Caco-2 (cell line): ENCODE results near the gene UNC5B. TPM values are rescaled to one million over a fixed set of nuclear protein-coding genes. Genes with fewer than 3 reads are reported as not detected.

ENCODE experiments used
- BruUV-seq: library from RNA; stranded (reverse); fragments of 400-500 nt; replicated peaks from 2 replicates; lab custom pipeline; 2021; lab: Mats Ljungman, UMichigan
- CTCF ChIA-PET: fragments of 300-600 bp; sonication (Branson Sonifier 250); formaldehyde crosslinking; loops from one replicate; lab custom pipeline; 2022; ENCODE audit warnings: antibody characterized with exemption; lab: Charles Lee
- POLR2A ChIA-PET: fragments of 300-600 bp; sonication (Branson Sonifier 250); formaldehyde crosslinking; loops from one replicate; lab custom pipeline; 2022; ENCODE audit warnings: antibody characterized with exemption; lab: Charles Lee
- DNase-seq, 2 experiments: peaks; one replicate each; pipeline versions ENCODE4 v3.0.0 to v3.0.0-alpha.2; 2020 to 2022
- H3K27me3 ChIP-seq: replicated peaks from 2 replicates; pipeline ENCODE4 v1.6.0; 2011; ENCODE audit warnings: low read length; ENCODE audit not compliant: control insufficient read depth, insufficient read depth
- H3K36me3 ChIP-seq: 2 replicates; pipeline ENCODE4 v1.5.1; 2011; ENCODE audit warnings: low read length; ENCODE audit not compliant: control insufficient read depth, insufficient read depth
- H3K4me1 ChIP-seq: fragments of 250-450 bp; sonication (Bioruptor Pico); 2 replicates; pipeline ENCODE4 v1.5.1; 2020; ENCODE audit warnings: mild to moderate bottlenecking
- H3K4me3 ChIP-seq: 2 replicates; pipeline ENCODE4 v1.5.1; 2011; ENCODE audit warnings: low read depth, mild to moderate bottlenecking, control low read depth, low read length
- H3K9me3 ChIP-seq: fragments of 250-450 bp; sonication (Bioruptor Pico); 2 replicates; pipeline ENCODE4 v1.5.1; 2020; ENCODE audit warnings: mild to moderate bottlenecking, moderate library complexity
- H3K27ac Mint-ChIP-seq: one replicate; pipeline ENCODE4 v1.8.0; 2022; ENCODE audit warnings: mixed read lengths; ENCODE audit not compliant: unreplicated experiment
- H3K27me3 Mint-ChIP-seq: one replicate; pipeline ENCODE4 v1.8.0; 2022; ENCODE audit warnings: mixed read lengths; ENCODE audit not compliant: insufficient read depth, unreplicated experiment
- H3K36me3 Mint-ChIP-seq: one replicate; pipeline ENCODE4 v1.8.0; 2022; ENCODE audit warnings: mild to moderate bottlenecking, mixed read lengths; ENCODE audit not compliant: insufficient read depth, unreplicated experiment
- H3K4me1 Mint-ChIP-seq: one replicate; pipeline ENCODE4 v1.8.0; 2022; ENCODE audit warnings: low read depth, mixed read lengths; ENCODE audit not compliant: unreplicated experiment
- H3K4me3 Mint-ChIP-seq: one replicate; pipeline ENCODE4 v1.8.0; 2022; ENCODE audit warnings: mild to moderate bottlenecking, moderate library complexity, mixed read lengths; ENCODE audit not compliant: unreplicated experiment
- H3K9me3 Mint-ChIP-seq: one replicate; pipeline ENCODE4 v1.8.0; 2022; ENCODE audit warnings: mixed read lengths; ENCODE audit not compliant: unreplicated experiment
- CTCF ChIP-seq, 2 experiments: fragments of 200-600 bp in 1 of 2; IDR thresholded peaks; 1 replicate in 1 of 2; 2 replicates in 1 of 2; pipeline versions ENCODE4 v1.5.1 to v1.8.0; 2011 to 2022; ENCODE audit warnings: antibody characterized with exemption in 1 of 2, control low read depth in 1 of 2, inconsistent platforms in 1 of 2, low read depth in 1 of 2, low read length in 1 of 2, mild to moderate bottlenecking in 1 of 2, moderate library complexity in 1 of 2; ENCODE audit not compliant: insufficient read depth in 1 of 2, severe bottlenecking in 1 of 2, unreplicated experiment in 1 of 2
- intact Hi-C: fragments of 100-400 bp; cut with micrococcal nuclease; formaldehyde crosslinking; loops from one replicate; pipeline ENCODE4 v1.10.0; 2022; ENCODE audit not compliant: unreplicated experiment
- total RNA-seq: library from RNA; stranded (reverse); gene quantifications from 2 replicates; pipeline ENCODE4 v1.2.3, GENCODE V29; 2022

The UNC5B gene
- total RNA-seq, 1 experiment from 2014 or later, result 22.4 TPM

- BruUV-seq, result no TSS peak
- Mint-ChIP-seq H3K27ac (no peak overlapping the region), H3K9me3 (no peaks in the 10 kb centered on the region), H3K4me1 (peaks cover 7% of the 10 kb centered on the region), H3K36me3 (no peaks in the 10 kb centered on the region), H3K4me3 (no peak overlapping the region), H3K27me3 (no peaks in the 10 kb centered on the region)
- no peak for TF ChIP-seq CTCF (IDR thresholded peaks at IDR 0.05; ENCODE audit: insufficient read depth in 1 of 2, low read depth in 1 of 2, low read length in 1 of 2, severe bottlenecking in 1 of 2, unreplicated experiment in 1 of 2)
- peaks cover 20% of the 10 kb centered on the region for H3K4me1 ChIP-seq
- H3K4me3 ChIP-seq, result no peak overlapping the region
- ChIA-PET POLR2A (no interaction called here), CTCF (no interaction called here)
- DNase-seq, result no peak
- no peaks in the 10 kb centered on the region for H3K36me3 ChIP-seq
- no peaks in the 10 kb centered on the region for H3K27me3 ChIP-seq
- no peaks in the 10 kb centered on the region for H3K9me3 ChIP-seq
- intact Hi-C loops, result no loop called here
Measured at GRCh38 chr10:71294091-71294561, 81.8 kb downstream of the UNC5B start.

GRCh38 chr10:71294856-71295255 lies 82.5 kb downstream of the UNC5B start:
- Histone ChIP-seq H3K9me3 (no peaks in the 10 kb centered on the region), H3K36me3 (no peaks in the 10 kb centered on the region), H3K4me1 (peaks cover 16% of the 10 kb centered on the region), H3K4me3 (no peak overlapping the region), H3K27me3 (no peaks in the 10 kb centered on the region)
- POLR2A ChIA-PET, result no interaction called here
- intact Hi-C loops, result no loop called here
- Mint-ChIP-seq H3K4me3 (no peak overlapping the region), H3K36me3 (peaks cover 6% of the 10 kb centered on the region), H3K9me3 (no peaks in the 10 kb centered on the region), H3K27ac (no peak overlapping the region), H3K4me1 (peaks cover 7% of the 10 kb centered on the region), H3K27me3 (no peaks in the 10 kb centered on the region)
- CTCF ChIA-PET, result no interaction called here
- no peak for DNase-seq
- no TSS peak for BruUV-seq
- TF ChIP-seq CTCF (IDR thresholded peaks at IDR 0.05; ENCODE audit: insufficient read depth in 1 of 2, low read depth in 1 of 2, low read length in 1 of 2, severe bottlenecking in 1 of 2, unreplicated experiment in 1 of 2), result no peak

GRCh38 chr10:71295641-71296040 lies 83.3 kb downstream of the UNC5B start:
- Histone ChIP-seq H3K4me1 (peaks cover 8% of the 10 kb centered on the region), H3K27me3 (no peaks in the 10 kb centered on the region), H3K4me3 (no peak overlapping the region), H3K36me3 (no peaks in the 10 kb centered on the region), H3K9me3 (no peaks in the 10 kb centered on the region)
- intact Hi-C loops, result no loop called here
- Mint-ChIP-seq H3K27ac (no peak overlapping the region), H3K4me1 (no peaks in the 10 kb centered on the region), H3K27me3 (no peaks in the 10 kb centered on the region), H3K4me3 (no peak overlapping the region), H3K9me3 (no peaks in the 10 kb centered on the region), H3K36me3 (peaks cover 6% of the 10 kb centered on the region)
- ChIA-PET CTCF (interaction anchor here (0.5 kb wide), 1 partner anchor 23 kb away, joined by 4 read pairs; the partner anchor contains the start of gene SLC29A3), POLR2A (no interaction called here)
- DNase-seq, result no peak
- BruUV-seq, result no TSS peak
- TF ChIP-seq CTCF (IDR thresholded peaks at IDR 0.05; ENCODE audit: insufficient read depth in 1 of 2, low read depth in 1 of 2, low read length in 1 of 2, severe bottlenecking in 1 of 2, unreplicated experiment in 1 of 2), result no peak
